ENCODE results near the gene NPPB. TPM values are rescaled to one million over a fixed set of nuclear protein-coding genes. Genes with fewer than 3 reads are reported as not detected.
A peak's percentile ranks its signal among the peaks of the same experiment; 100 is the strongest.

Gene NPPB
- total RNA-seq, 1 experiment from 2014 or later: not detected

DNA sequence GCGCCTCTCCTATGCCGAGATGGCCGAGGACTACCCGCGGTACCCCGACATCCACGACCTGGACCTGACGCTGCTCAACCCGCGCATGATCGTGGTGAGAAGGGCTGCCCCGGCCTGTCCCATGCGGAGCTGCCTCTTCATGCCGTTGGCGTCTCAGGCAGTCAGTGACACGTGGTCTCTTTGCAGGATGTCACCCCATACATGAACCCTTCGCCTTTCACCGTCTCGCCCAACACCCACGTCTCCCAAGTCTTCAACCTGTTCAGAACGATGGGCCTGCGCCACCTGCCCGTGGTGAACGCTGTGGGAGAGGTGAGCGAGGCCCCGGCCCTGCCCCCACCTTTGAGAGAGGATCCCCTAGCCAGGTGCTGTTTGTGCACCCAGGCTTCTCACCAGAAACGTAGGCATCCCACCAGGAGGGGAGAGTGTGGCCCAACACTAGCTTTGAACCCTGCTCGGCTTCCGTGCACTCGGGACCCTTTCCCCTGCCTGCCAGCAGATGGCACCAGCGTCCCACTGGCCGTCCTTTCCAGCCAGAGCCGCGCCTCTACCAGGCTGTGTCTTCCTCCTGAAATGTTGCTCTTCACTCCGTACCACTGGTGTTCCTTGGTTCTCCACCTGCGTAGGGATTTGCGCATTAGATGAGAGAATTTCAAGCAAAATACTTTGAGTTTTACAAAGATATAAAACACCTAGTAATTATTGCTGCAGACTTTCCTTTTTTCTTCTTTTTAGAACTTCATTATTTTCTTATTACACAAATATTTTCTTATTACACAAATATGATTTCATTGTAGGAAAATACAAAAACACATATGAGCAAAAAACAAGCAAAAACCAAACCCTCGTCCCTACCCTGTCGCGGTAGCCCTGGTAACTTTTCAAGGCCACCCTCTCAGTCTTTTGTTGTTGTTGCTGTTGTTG lies 20.1 kb downstream of the NPPB start:
- DNase-seq (ENCODE audit: unreplicated experiment): peak; percentile 59
- ChIA-PET POLR2A (interaction anchor here (0.6 to 6.1 kb wide), 4 partner anchors 14 to 129 kb away, joined by 4 to 56 read pairs (median 5); partner anchors contain the start of gene NPPB), CTCF (interaction anchor here (0.7 to 5.0 kb wide), 21 partner anchors 9 to 200 kb away, joined by 3 to 37 read pairs (median 5); partner anchors contain the start of genes CLCN6 and NPPA)
- no peaks in the 10 kb centered on the region for H3K4me1 Mint-ChIP-seq (ENCODE audit: insufficient read depth, unreplicated experiment)
- intact Hi-C loops (cut with micrococcal nuclease): loop anchor here (1.0 kb wide), 3 partner anchors 56 to 129 kb away; no protein-coding TSS in a partner anchor
- TF ChIP-seq, protein P1, sequence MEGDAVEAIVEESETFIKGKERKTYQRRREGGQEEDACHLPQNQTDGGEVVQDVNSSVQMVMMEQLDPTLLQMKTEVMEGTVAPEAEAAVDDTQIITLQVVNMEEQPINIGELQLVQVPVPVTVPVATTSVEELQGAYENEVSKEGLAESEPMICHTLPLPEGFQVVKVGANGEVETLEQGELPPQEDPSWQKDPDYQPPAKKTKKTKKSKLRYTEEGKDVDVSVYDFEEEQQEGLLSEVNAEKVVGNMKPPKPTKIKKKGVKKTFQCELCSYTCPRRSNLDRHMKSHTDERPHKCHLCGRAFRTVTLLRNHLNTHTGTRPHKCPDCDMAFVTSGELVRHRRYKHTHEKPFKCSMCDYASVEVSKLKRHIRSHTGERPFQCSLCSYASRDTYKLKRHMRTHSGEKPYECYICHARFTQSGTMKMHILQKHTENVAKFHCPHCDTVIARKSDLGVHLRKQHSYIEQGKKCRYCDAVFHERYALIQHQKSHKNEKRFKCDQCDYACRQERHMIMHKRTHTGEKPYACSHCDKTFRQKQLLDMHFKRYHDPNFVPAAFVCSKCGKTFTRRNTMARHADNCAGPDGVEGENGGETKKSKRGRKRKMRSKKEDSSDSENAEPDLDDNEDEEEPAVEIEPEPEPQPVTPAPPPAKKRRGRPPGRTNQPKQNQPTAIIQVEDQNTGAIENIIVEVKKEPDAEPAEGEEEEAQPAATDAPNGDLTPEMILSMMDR (IDR thresholded peaks at IDR 0.05; ENCODE audit: unreplicated experiment): peak; percentile 99
- H3K9me3 Mint-ChIP-seq (ENCODE audit: unreplicated experiment): no peaks in the 10 kb centered on the region
- no peaks in the 10 kb centered on the region for H3K27me3 Mint-ChIP-seq (ENCODE audit: insufficient read depth, unreplicated experiment)
- no peak overlapping the region for H3K27ac Mint-ChIP-seq (ENCODE audit: low read depth, unreplicated experiment)
- H3K4me3 Mint-ChIP-seq (ENCODE audit: unreplicated experiment): no peak overlapping the region
- no TSS peak for BruUV-seq (replicated peaks)
- peaks cover 69% of the 10 kb centered on the region for H3K36me3 Mint-ChIP-seq (ENCODE audit: insufficient read depth, unreplicated experiment)

DNA sequence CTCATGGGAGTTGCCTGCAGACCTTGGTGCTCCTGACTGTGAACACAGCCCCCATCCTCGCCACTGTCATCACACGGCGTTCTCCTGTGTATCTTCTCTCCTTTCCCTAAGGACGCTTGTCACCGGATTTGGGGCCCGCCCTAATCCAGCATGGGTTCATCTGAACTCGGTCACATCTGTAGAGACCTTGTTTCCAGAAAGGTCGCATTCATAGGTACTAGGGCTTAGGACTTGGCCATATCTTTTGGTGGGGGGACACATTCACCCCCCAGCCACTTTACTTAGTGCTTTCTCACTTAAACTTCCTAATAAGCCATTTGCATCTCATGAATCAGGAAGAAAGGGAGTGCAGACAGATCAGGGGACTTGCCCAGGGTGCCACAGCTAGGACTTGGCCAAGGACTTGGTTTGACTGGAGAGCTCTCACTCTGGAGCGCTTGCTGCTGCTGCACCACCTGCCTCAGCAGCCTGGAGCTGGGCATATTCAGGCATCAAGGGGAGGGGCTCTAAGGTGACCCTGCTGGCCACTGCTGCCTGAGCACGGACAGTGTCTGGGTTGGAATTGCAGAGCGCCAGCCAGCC lies 20.9 kb downstream of the NPPB start:
- Mint-ChIP-seq H3K27me3 (ENCODE audit: insufficient read depth, unreplicated experiment) (no peaks in the 10 kb centered on the region), H3K27ac (ENCODE audit: low read depth, unreplicated experiment) (no peak overlapping the region), H3K36me3 (ENCODE audit: insufficient read depth, unreplicated experiment) (peaks cover 69% of the 10 kb centered on the region), H3K9me3 (ENCODE audit: unreplicated experiment) (no peaks in the 10 kb centered on the region), H3K4me1 (ENCODE audit: insufficient read depth, unreplicated experiment) (no peaks in the 10 kb centered on the region), H3K4me3 (ENCODE audit: unreplicated experiment) (no peak overlapping the region)
- ChIA-PET POLR2A (interaction anchor here (0.6 to 6.1 kb wide), 4 partner anchors 15 to 262 kb away, joined by 3 to 56 read pairs (median 5); no protein-coding TSS in a partner anchor), CTCF (interaction anchor here (0.7 to 5.0 kb wide), 22 partner anchors 9 to 200 kb away, joined by 3 to 37 read pairs (median 5); partner anchors contain the start of genes CLCN6 and NPPA)
- TF ChIP-seq, protein P1 (IDR thresholded peaks at IDR 0.05; ENCODE audit: unreplicated experiment): no peak
- DNase-seq (ENCODE audit: unreplicated experiment): no peak
- intact Hi-C loops (cut with micrococcal nuclease): loop anchor here (1.0 kb wide), 3 partner anchors 56 to 129 kb away; no protein-coding TSS in a partner anchor
- no TSS peak for BruUV-seq (replicated peaks)

DNA sequence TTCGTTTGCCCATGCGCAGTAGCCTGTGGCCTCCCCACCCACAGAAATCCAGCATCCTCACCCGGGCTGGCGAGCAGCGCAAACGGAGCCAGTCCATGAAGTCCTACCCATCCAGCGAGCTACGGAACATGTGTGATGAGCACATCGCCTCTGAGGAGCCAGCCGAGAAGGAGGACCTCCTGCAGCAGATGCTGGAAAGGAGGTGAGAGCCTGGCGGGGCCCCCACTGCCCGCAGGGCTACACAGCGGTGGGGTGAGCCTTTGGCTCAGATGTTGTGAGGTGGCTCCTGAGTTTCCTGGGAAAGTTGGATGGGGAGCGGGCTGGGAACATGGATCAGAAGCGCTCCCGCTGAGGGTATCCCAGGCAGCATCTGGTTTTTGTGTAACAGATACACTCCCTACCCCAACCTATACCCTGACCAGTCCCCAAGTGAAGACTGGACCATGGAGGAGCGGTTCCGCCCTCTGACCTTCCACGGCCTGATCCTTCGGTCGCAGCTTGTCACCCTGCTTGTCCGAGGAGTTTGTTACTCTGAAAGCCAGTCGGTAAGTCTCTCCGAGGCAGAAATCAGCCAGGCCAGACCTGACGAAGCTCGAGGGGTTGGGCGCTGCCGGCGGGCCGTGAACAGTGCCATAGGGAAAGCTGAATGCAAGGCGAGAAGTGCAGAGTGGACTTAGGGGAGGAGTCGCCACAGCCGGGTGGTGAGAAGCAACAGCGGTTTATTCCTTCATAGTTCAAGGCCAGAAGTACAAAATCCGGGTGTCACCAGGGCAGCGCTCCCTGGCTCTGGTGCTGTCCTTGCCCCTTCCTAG lies 21.6 kb downstream of the NPPB start:
- no peak overlapping the region for H3K4me3 Mint-ChIP-seq (ENCODE audit: unreplicated experiment)
- BruUV-seq (replicated peaks): no TSS peak
- TF ChIP-seq, protein P1 (IDR thresholded peaks at IDR 0.05; ENCODE audit: unreplicated experiment): no peak
- ChIA-PET CTCF (interaction anchor here (0.6 to 5.0 kb wide), 18 partner anchors 9 to 201 kb away, joined by 3 to 37 read pairs (median 6); partner anchors contain the start of genes CLCN6 and NPPA), POLR2A (interaction anchor here (0.6 to 6.1 kb wide), 3 partner anchors 72 to 263 kb away, joined by 3 to 56 read pairs (median 3); no protein-coding TSS in a partner anchor)
- peaks cover 76% of the 10 kb centered on the region for H3K36me3 Mint-ChIP-seq (ENCODE audit: insufficient read depth, unreplicated experiment)
- no peak for DNase-seq (ENCODE audit: unreplicated experiment)
- no peaks in the 10 kb centered on the region for H3K27me3 Mint-ChIP-seq (ENCODE audit: insufficient read depth, unreplicated experiment)
- H3K4me1 Mint-ChIP-seq (ENCODE audit: insufficient read depth, unreplicated experiment): no peaks in the 10 kb centered on the region
- H3K9me3 Mint-ChIP-seq (ENCODE audit: unreplicated experiment): no peaks in the 10 kb centered on the region
- intact Hi-C loops (cut with micrococcal nuclease): no loop called here
- no peak overlapping the region for H3K27ac Mint-ChIP-seq (ENCODE audit: low read depth, unreplicated experiment)

All from MCF 10A (cell line).